DOHH2 (cell line): Measurements from ENCODE around the gene GK2.

Source experiments
- EZH2phosphoT487 ChIP-seq: fragments of 200-600 bp; sonication (generic); IDR thresholded peaks from 2 replicates; pipeline ENCODE4 v1.6.1; 2017; ENCODE audit warnings: borderline replicate concordance, mild to moderate bottlenecking, antibody characterized with exemption, low read length, moderate library complexity, mixed read lengths
- TF ChIP-seq, protein P1 (sequence below): fragments of 200-600 bp; sonication (generic); IDR thresholded peaks from one replicate; pipeline ENCODE4 v1.5.1; 2014; ENCODE audit warnings: antibody characterized with exemption, mild to moderate bottlenecking, low read depth, low read length; ENCODE audit not compliant: poor library complexity, severe bottlenecking

DNA sequence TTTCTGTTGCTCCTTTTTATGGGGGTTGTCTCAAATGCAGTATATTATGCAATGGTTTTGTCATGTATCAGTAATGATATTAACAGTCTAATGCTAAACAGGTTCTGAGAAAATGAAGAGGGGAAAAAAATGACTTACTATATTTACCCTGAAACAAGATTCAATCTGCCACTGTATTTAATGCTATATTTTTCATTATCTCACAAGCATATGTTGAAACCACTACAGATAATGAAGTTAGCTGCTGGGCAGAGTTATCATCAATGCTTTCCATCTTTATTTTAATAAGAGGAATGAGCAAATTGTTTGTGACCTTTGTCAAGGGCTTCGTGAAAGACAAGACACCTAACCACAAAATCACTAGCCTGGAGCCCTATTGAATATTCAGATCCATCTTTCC, 49.6 kb downstream of the GK2 start:
- TF ChIP-seq, protein P1, sequence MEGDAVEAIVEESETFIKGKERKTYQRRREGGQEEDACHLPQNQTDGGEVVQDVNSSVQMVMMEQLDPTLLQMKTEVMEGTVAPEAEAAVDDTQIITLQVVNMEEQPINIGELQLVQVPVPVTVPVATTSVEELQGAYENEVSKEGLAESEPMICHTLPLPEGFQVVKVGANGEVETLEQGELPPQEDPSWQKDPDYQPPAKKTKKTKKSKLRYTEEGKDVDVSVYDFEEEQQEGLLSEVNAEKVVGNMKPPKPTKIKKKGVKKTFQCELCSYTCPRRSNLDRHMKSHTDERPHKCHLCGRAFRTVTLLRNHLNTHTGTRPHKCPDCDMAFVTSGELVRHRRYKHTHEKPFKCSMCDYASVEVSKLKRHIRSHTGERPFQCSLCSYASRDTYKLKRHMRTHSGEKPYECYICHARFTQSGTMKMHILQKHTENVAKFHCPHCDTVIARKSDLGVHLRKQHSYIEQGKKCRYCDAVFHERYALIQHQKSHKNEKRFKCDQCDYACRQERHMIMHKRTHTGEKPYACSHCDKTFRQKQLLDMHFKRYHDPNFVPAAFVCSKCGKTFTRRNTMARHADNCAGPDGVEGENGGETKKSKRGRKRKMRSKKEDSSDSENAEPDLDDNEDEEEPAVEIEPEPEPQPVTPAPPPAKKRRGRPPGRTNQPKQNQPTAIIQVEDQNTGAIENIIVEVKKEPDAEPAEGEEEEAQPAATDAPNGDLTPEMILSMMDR = no peak
- no peak for TF ChIP-seq EZH2phosphoT487
